Neural cell (in vitro differentiated cells): ENCODE measurements around the gene P2RX6. TPM values are rescaled to one million over a fixed set of nuclear protein-coding genes. Genes with fewer than 3 reads are reported as not detected.

ENCODE experiments used
- H2AFZ ChIP-seq: fragments of 200-600, 300-800 bp; sonication (generic), shearing (Covaris generic); 2 replicates; pipeline ENCODE4 v1.6.0; 2014; ENCODE audit warnings: low read depth, mild to moderate bottlenecking, antibody characterized with exemption, low read length, moderate library complexity
- H3F3A ChIP-seq: fragments of 200-600 bp; shearing (Covaris generic); 2 replicates; pipeline ENCODE4 v1.6.1; 2016; ENCODE audit warnings: mild to moderate bottlenecking, moderate library complexity, mixed read lengths, antibody characterized with exemption, low read length; ENCODE audit not compliant: insufficient read depth, poor library complexity, severe bottlenecking
- H3K27ac ChIP-seq: fragments of 200-600, 300-800 bp; sonication (generic), shearing (Covaris generic); 2 replicates; pipeline ENCODE4 v1.5.1; 2014; ENCODE audit warnings: mild to moderate bottlenecking, low read length, moderate library complexity
- H3K27me3 ChIP-seq: fragments of 300-800, 200-600 bp; sonication (generic), shearing (Covaris generic); 2 replicates; pipeline ENCODE4 v1.6.0; 2014; ENCODE audit warnings: mild to moderate bottlenecking, low read depth, low read length, moderate library complexity; ENCODE audit not compliant: insufficient read depth
- H3K36me3 ChIP-seq: fragments of 300-800, 200-600 bp; sonication (generic), shearing (Covaris generic); 2 replicates; pipeline ENCODE4 v1.5.1; 2014; ENCODE audit warnings: mild to moderate bottlenecking, antibody characterized with exemption, low read length, moderate library complexity; ENCODE audit not compliant: insufficient read depth
- H3K4me2 ChIP-seq: fragments of 300-800, 200-600 bp; sonication (generic), shearing (Covaris generic); 2 replicates; pipeline ENCODE4 v1.6.0; 2014; ENCODE audit warnings: mild to moderate bottlenecking, low read length
- H3K4me3 ChIP-seq: fragments of 300-800, 200-600 bp; sonication (generic), shearing (Covaris generic); 2 replicates; pipeline ENCODE4 v1.5.1; 2014; ENCODE audit warnings: mild to moderate bottlenecking, low read length, moderate library complexity
- H3K79me2 ChIP-seq: fragments of 200-600 bp; shearing (Covaris generic); replicated peaks from 2 replicates; pipeline ENCODE4 v1.6.0; 2014; ENCODE audit warnings: mild to moderate bottlenecking, low read length, moderate library complexity; ENCODE audit not compliant: insufficient read depth
- H3K9ac ChIP-seq: fragments of 300-800, 200-600 bp; sonication (generic), shearing (Covaris generic); 2 replicates; pipeline ENCODE4 v1.6.1; 2016; ENCODE audit warnings: mild to moderate bottlenecking, low read length, mixed read lengths
- H3K9me2 ChIP-seq: fragments of 200-600 bp; shearing (Covaris generic); 2 replicates; pipeline ENCODE4 v1.6.1; 2016; ENCODE audit warnings: mild to moderate bottlenecking, low read length, mixed read lengths; ENCODE audit not compliant: insufficient read depth
- H3K9me3 ChIP-seq: fragments of 200-600, 300-800 bp; sonication (generic), shearing (Covaris generic); 2 replicates; pipeline ENCODE4 v1.6.1; 2016; ENCODE audit warnings: mild to moderate bottlenecking, mixed run types, low read length, moderate library complexity, mixed read lengths
- H4K20me1 ChIP-seq: fragments of 200-600 bp; shearing (Covaris generic); 2 replicates; pipeline ENCODE4 v1.6.1; 2016; ENCODE audit warnings: mild to moderate bottlenecking, mixed run types; ENCODE audit not compliant: insufficient read depth
- EZH2 ChIP-seq: fragments of 200-600, 300-800 bp; shearing (Covaris generic), sonication (generic); IDR thresholded peaks from 2 replicates; pipeline ENCODE4 v1.6.1; 2014; ENCODE audit warnings: antibody characterized with exemption, low read length, borderline replicate concordance, mild to moderate bottlenecking; ENCODE audit not compliant: insufficient read depth, poor library complexity, severe bottlenecking
- MXI1 ChIP-seq: fragments of 450-650 bp; conservative IDR thresholded peaks from 2 replicates; pipeline ENCODE4 v1.6.1; 2014; ENCODE audit warnings: antibody characterized with exemption, mild to moderate bottlenecking; ENCODE audit not compliant: poor library complexity, severe bottlenecking
- POLR2AphosphoS5 ChIP-seq: IDR thresholded peaks from 2 replicates; pipeline ENCODE4 v1.6.1; 2012
- REST ChIP-seq: IDR thresholded peaks from 2 replicates; pipeline ENCODE4 v1.6.1; 2012; ENCODE audit warnings: borderline replicate concordance
- polyA plus RNA-seq: library from polyadenylated mRNA; depleted of rRNA; stranded (reverse); fragments of >200 nt; gene quantifications from 2 replicates; pipeline ENCODE4 v1.2.3, GENCODE V29; 2014
- TF ChIP-seq, protein P1 (sequence below): fragments of 450-650 bp; IDR thresholded peaks from 2 replicates; pipeline ENCODE4 v1.5.1; 2014; ENCODE audit warnings: antibody characterized with exemption, mild to moderate bottlenecking, moderate library complexity; ENCODE audit not compliant: poor library complexity, severe bottlenecking

The P2RX6 gene
- polyA plus RNA-seq, 1 donor from 2014 or later: 0.17 TPM

DNA sequence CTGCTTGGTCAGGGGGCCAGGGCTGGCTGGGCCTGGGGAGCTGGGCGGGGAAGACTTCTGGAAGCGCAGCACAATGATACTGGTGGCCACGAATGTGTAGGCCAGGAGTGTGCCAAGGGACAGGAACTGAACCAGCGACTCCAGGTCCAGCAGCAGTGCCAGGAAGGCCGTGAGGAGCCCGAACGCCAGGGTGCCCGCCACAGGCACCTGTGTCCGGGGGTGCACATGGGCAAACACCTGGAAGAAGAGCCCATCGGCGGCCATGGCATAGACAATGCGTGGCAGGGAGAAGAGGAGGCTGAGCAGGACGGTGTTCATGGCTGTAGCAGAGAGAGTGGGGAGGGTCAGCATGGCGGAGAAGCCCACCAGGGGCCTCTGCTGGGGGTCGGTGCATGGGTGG, 15.1 kb downstream of the P2RX6 start:
- Histone ChIP-seq H2AFZ (no peak overlapping the region), H3K4me3 (no peak overlapping the region), H3F3A (no peaks in the 10 kb centered on the region), H3K27ac (no peak overlapping the region), H3K4me2 (no peak overlapping the region), H3K9ac (no peak overlapping the region), H3K27me3 (peaks cover 4% of the 10 kb centered on the region), H3K9me3 (no peaks in the 10 kb centered on the region), H4K20me1 (no peaks in the 10 kb centered on the region), H3K9me2 (no peaks in the 10 kb centered on the region), H3K36me3 (no peaks in the 10 kb centered on the region), H3K79me2 (no peaks in the 10 kb centered on the region)
- TF ChIP-seq MXI1 (no peak), EZH2 (no peak)
- TF ChIP-seq, protein P1, sequence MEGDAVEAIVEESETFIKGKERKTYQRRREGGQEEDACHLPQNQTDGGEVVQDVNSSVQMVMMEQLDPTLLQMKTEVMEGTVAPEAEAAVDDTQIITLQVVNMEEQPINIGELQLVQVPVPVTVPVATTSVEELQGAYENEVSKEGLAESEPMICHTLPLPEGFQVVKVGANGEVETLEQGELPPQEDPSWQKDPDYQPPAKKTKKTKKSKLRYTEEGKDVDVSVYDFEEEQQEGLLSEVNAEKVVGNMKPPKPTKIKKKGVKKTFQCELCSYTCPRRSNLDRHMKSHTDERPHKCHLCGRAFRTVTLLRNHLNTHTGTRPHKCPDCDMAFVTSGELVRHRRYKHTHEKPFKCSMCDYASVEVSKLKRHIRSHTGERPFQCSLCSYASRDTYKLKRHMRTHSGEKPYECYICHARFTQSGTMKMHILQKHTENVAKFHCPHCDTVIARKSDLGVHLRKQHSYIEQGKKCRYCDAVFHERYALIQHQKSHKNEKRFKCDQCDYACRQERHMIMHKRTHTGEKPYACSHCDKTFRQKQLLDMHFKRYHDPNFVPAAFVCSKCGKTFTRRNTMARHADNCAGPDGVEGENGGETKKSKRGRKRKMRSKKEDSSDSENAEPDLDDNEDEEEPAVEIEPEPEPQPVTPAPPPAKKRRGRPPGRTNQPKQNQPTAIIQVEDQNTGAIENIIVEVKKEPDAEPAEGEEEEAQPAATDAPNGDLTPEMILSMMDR: no peak

DNA sequence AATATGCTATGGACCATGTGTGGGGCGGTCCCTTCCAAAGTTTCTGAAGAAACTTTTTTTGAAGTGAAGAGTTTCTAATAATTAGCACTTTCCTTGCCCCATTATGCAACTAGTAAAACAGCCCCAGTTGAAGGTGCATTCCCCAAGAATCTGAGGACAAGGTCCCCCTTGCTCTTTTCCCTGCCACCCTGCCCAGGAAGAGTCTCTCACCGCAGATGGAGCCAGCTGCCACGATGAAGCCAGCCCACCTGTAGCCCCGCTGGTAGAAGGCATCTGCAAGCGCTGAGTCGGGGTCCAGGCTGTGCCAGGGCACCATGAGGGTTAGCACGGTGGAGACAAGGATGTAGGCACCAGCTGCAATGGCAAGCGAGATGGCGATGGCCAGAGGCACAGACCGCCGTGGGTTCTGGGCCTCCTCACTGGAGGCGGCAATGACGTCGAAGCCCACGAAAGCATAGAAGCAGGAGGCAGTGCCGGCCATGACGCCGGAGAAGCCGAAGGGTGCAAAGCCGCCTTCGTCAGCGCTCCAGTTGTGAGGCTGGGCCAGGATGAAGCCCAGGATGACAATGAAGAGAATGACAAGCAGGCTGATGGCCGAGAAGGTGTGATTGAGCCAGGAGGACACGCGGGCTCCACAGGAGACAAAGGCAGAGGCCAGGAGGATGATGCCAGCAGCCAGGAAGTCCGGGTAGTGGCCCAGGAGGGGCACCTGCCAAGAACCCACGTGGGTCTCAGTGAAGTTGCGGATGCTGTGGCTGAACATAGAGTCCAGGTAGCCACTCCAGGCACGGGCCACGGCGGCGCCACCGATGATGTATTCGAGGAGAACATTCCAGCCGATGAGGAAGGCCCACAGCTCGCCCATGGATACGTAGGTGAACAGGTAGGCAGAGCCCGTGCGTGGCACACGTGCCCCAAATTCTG, 15.9 kb downstream of the P2RX6 start:
- H3K4me2 ChIP-seq: no peak overlapping the region
- no peaks in the 10 kb centered on the region for H3K79me2 ChIP-seq
- H2AFZ ChIP-seq: no peak overlapping the region
- no peaks in the 10 kb centered on the region for H3K9me3 ChIP-seq
- no peaks in the 10 kb centered on the region for H3K9me2 ChIP-seq
- no peaks in the 10 kb centered on the region for H4K20me1 ChIP-seq
- H3K36me3 ChIP-seq: no peaks in the 10 kb centered on the region
- H3K27me3 ChIP-seq: peaks cover 4% of the 10 kb centered on the region
- no peak overlapping the region for H3K4me3 ChIP-seq
- TF ChIP-seq, protein P1: no peak
- no peak for TF ChIP-seq REST
- no peak for TF ChIP-seq EZH2
- no peak for TF ChIP-seq POLR2AphosphoS5
- no peak for TF ChIP-seq MXI1
- H3K9ac ChIP-seq: no peak overlapping the region
- no peaks in the 10 kb centered on the region for H3F3A ChIP-seq
- no peak overlapping the region for H3K27ac ChIP-seq
